Sigmoid colon (tissue), 7 donors: ENCODE measurements around the gene CCND3. TPM values are rescaled to one million over a fixed set of nuclear protein-coding genes. Genes with fewer than 3 reads are reported as not detected.

ENCODE experiments used
- DNase-seq: peaks from one replicate; pipeline ENCODE4 v3.0.0-alpha.2; 2019
- H3K27ac ChIP-seq, 4 donors: fragments of 200-600 bp; sonication (generic); one replicate each; pipeline ENCODE4 v1.5.1; 2016 to 2019; ENCODE audit warnings: mild to moderate bottlenecking in 1 of 4
- H3K27me3 ChIP-seq, 3 donors: fragments of 200-600 bp; sonication (generic); one replicate each; pipeline ENCODE4 v1.5.1; 2019; ENCODE audit warnings: mild to moderate bottlenecking in 1 of 3
- H3K36me3 ChIP-seq, 4 donors: fragments of 200-600 bp; sonication (generic); one replicate each; pipeline ENCODE4 v1.5.1; 2016 to 2019
- H3K4me1 ChIP-seq, 4 donors: fragments of 200-600 bp; sonication (generic); one replicate each; pipeline ENCODE4 v1.5.1; 2017 to 2019
- H3K4me3 ChIP-seq, 4 donors: fragments of 200-600 bp; sonication (generic); one replicate each; pipeline ENCODE4 v1.5.1; 2017 to 2019; ENCODE audit warnings: mild to moderate bottlenecking in 2 of 4, moderate library complexity in 1 of 4
- H3K9me3 ChIP-seq, 4 donors: fragments of 200-600 bp in 3 of 4; sonication (generic) in 3 of 4; one replicate each; pipeline versions ENCODE4 v1.5.1 to v1.6.1; 2013 to 2019
- EP300 ChIP-seq, 4 donors: sonication (generic); formaldehyde crosslinking; IDR thresholded peaks; one replicate each; pipeline ENCODE4 v1.6.1; 2017; ENCODE audit warnings: antibody characterized with exemption in 4 of 4
- POLR2A ChIP-seq, 2 donors: fragments of 450-650 bp; IDR thresholded peaks; one replicate each; pipeline ENCODE4 v1.6.1; 2016; ENCODE audit warnings: antibody characterized with exemption in 2 of 2, mild to moderate bottlenecking in 2 of 2, moderate library complexity in 2 of 2
- POLR2AphosphoS5 ChIP-seq, 4 donors: sonication (generic); formaldehyde crosslinking; IDR thresholded peaks; one replicate each; pipeline ENCODE4 v1.6.1; 2017; ENCODE audit warnings: antibody characterized with exemption in 4 of 4
- WGBS, 2 donors: extraction: QIAGEN DNeasy Blood & Tissue Kit; methylation state at CpG; one replicate each; pipeline ENCODE4 v1.1.7; 2013; 5-methylcytosine and 5-hydroxymethylcytosine counted together
- intact Hi-C: fragments of 100-400 bp; cut with DNase I; formaldehyde crosslinking; loops from one replicate; pipeline ENCODE4 v1.15.1; 2023
- polyA plus RNA-seq, 3 donors: library from polyadenylated mRNA; stranded (reverse); fragments of 200-250 nt; gene quantifications; one replicate each; pipeline ENCODE4 v1.2.3, GENCODE V29; 2013
- total RNA-seq, 4 donors: library from RNA; depleted of rRNA; stranded (reverse); fragments of >200 nt; gene quantifications; one replicate each; pipeline ENCODE4 v1.1.0, GENCODE V29; 2016
- TF ChIP-seq, protein P1 (sequence below), 4 experiments: fragments of 450-650 bp in 3 of 4; fragments of 200-600 bp in 1 of 4; IDR thresholded peaks; one replicate each; pipeline ENCODE4 v1.5.1; 2016 to 2019; ENCODE audit warnings: antibody characterized with exemption in 4 of 4, mild to moderate bottlenecking in 3 of 4, moderate library complexity in 2 of 4
- donor health status: healthy with polysubstance abuse.
- donor health status: Bipolar disorder and iron deficiency.
- donor health status: healthy.

The CCND3 gene
- total and polyA plus RNA-seq, 7 donors = 43.2 to 144 (median 102) TPM

GRCh38 chr6:41963371-41963770 lies 21.8 kb upstream of the CCND3 start:
- H3K36me3 ChIP-seq = no peaks in the 10 kb centered on the region
- H3K9me3 ChIP-seq = no peaks in the 10 kb centered on the region
- no peak overlapping the region for H3K27ac ChIP-seq
- WGBS, 2 donors = 47 to 58% methylated on average over 1 of the region's 1 CpG
- TF ChIP-seq EP300 (IDR thresholded peaks at IDR 0.05) = no peak
- no peak for TF ChIP-seq POLR2A (IDR thresholded peaks at IDR 0.05)
- TF ChIP-seq POLR2AphosphoS5 (IDR thresholded peaks at IDR 0.05) = no peak
- TF ChIP-seq, protein P1, sequence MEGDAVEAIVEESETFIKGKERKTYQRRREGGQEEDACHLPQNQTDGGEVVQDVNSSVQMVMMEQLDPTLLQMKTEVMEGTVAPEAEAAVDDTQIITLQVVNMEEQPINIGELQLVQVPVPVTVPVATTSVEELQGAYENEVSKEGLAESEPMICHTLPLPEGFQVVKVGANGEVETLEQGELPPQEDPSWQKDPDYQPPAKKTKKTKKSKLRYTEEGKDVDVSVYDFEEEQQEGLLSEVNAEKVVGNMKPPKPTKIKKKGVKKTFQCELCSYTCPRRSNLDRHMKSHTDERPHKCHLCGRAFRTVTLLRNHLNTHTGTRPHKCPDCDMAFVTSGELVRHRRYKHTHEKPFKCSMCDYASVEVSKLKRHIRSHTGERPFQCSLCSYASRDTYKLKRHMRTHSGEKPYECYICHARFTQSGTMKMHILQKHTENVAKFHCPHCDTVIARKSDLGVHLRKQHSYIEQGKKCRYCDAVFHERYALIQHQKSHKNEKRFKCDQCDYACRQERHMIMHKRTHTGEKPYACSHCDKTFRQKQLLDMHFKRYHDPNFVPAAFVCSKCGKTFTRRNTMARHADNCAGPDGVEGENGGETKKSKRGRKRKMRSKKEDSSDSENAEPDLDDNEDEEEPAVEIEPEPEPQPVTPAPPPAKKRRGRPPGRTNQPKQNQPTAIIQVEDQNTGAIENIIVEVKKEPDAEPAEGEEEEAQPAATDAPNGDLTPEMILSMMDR (IDR thresholded peaks at IDR 0.05) = no peak
- no peak overlapping the region for H3K4me3 ChIP-seq
- H3K27me3 ChIP-seq = no peaks in the 10 kb centered on the region
- intact Hi-C loops = no loop called here
- H3K4me1 ChIP-seq = peaks cover 0 to 9% (median 3%) of the 10 kb centered on the region in 4 donors
- no peak for DNase-seq

DNA sequence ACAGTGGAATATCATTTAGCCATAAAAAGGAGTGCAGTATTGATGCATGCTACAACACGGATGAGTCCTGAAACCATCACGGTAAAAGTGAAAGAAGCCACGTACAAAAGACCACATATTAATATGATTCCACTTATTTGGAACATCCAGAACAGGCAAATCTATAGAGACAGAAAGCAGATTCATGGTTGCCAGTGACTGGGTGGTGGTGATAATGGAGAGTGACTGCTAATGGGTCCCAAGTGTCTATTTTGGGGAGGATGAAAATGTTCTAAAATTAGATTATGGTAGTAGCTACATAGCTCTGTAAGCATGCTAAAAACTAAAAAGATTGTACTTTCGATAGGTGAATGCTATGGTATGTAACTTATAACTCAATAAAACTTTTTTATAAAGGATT lies 18.4 kb upstream of the CCND3 start:
- TF ChIP-seq POLR2AphosphoS5 (IDR thresholded peaks at IDR 0.05) (no peak), EP300 (IDR thresholded peaks at IDR 0.05) (no peak), POLR2A (IDR thresholded peaks at IDR 0.05) (no peak)
- TF ChIP-seq, protein P1 (IDR thresholded peaks at IDR 0.05) = no peak
- H3K4me1 ChIP-seq = no peaks in the 10 kb centered on the region
- no peak overlapping the region for H3K4me3 ChIP-seq
- no peaks in the 10 kb centered on the region for H3K9me3 ChIP-seq
- no peaks in the 10 kb centered on the region for H3K36me3 ChIP-seq
- H3K27ac ChIP-seq = no peak overlapping the region
- no peaks in the 10 kb centered on the region for H3K27me3 ChIP-seq
- DNase-seq = no peak
- intact Hi-C loops = no loop called here
- WGBS, 2 donors = 92 to 94% methylated on average over 4 of the region's 4 CpGs

DNA sequence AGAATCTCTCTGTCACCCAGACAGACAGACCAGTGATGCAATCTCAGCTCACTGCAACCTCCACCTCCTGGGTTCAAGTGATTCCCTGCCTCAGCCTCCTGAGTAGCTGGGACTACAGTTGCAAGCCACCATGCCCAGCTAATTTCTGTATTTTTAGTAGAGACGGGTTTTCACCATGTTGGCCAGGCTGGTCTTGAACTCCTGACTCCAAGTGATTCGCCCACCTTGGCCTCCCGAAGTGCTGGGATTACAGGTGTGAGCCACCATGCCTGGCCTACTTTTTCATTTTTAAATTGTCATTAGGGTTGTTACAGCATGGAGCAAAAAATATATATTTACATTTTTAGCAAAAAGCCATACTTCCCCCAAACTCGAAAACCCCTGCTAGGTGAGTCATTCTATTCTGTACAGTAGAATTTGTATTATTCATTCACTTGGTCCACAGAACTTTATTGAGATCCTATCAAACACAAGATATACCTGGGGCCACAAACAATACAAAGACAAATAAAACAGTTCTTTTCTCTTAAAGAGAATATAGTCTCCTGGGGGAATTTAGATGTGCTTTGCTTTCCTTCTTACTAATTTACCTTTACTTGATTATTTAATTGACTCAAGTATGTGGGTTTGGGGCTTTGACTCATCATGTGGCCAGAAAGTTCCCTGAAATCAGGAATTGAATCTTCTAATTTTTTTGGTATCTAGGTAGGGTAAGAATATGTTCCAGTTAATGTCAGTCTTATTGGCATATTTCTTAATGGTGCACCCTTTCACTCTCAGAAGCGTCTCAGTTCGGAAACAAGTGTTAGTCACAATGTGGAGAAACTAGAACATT lies 16.6 kb upstream of the CCND3 start:
- WGBS, 2 donors = 85 to 90% methylated on average over 6 of the region's 6 CpGs
- H3K4me1 ChIP-seq = no peaks in the 10 kb centered on the region
- no peaks in the 10 kb centered on the region for H3K9me3 ChIP-seq
- intact Hi-C loops = no loop called here
- TF ChIP-seq EP300 (IDR thresholded peaks at IDR 0.05) (no peak), POLR2A (IDR thresholded peaks at IDR 0.05) (no peak), POLR2AphosphoS5 (IDR thresholded peaks at IDR 0.05) (no peak)
- TF ChIP-seq, protein P1 (IDR thresholded peaks at IDR 0.05) = no peak
- H3K36me3 ChIP-seq = no peaks in the 10 kb centered on the region
- peak; percentile 24 for DNase-seq
- H3K27ac ChIP-seq = no peak overlapping the region
- H3K4me3 ChIP-seq = no peak overlapping the region
- H3K27me3 ChIP-seq = no peaks in the 10 kb centered on the region

DNA sequence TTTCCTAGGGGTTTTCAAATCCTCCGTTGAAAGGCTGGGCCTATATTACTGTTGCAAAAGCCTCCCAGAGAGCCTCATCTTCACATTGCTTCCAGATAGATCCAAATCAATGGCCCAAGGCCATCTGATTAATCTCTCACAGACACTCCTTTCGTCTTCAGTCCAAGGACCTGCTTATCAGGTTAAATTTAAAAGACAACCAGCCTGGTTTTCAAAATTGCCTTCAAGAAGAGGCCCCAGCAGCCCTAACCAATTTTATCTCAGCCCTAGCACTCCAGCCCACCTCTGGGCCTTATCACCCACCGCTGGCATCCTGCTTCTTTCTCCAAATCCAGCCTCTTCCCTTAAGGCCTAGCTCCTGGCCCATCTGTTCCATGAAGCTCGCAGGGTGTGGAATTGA lies 15.5 kb upstream of the CCND3 start:
- 82 to 87% methylated on average over 4 of the region's 4 CpGs for WGBS, 2 donors
- Histone ChIP-seq H3K9me3 (no peaks in the 10 kb centered on the region), H3K27ac (no peak overlapping the region), H3K27me3 (no peaks in the 10 kb centered on the region), H3K4me1 (no peaks in the 10 kb centered on the region), H3K36me3 (no peaks in the 10 kb centered on the region), H3K4me3 (no peak overlapping the region)
- intact Hi-C loops = no loop called here
- TF ChIP-seq EP300 (IDR thresholded peaks at IDR 0.05) (no peak), POLR2A (IDR thresholded peaks at IDR 0.05) (no peak), POLR2AphosphoS5 (IDR thresholded peaks at IDR 0.05) (no peak)
- TF ChIP-seq, protein P1 (IDR thresholded peaks at IDR 0.05) = no peak
- DNase-seq = no peak
